ENCODE measurements around the gene CEL.
"Not testable (repeated sequence)": the region's sequence is repeated elsewhere in the genome, so short reads cannot be mapped to it uniquely, and the experiment has no call there.

Gene CEL

GRCh38 chr9:133061764-133062145 lies at the start of gene CEL:
TSS of gene CEL (plus strand) at chr9:133061981. CDS start at chr9:133062003, 22 bp downstream.
- not testable (repeated sequence) for DNase-seq (ENCODE audit: extremely low read depth, low read depth)

DNA sequence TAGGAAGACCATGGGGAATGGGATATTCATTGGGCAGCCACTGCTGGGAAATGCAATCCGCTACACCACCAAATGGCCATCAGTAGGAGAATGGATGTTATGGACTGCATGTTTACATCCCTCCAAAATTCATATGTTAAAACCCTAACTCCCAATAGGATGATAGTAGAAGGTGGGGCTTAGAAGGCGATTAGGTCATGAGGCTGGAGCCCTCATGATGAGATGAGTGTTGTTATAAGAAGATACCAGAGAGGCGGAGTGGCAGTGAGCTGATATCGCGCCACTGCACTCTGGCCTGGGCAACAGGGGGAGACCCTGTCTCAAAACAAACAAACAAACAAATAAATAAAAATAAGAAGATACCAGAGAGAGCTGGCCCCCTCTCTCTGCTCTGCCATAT lies 47.1 kb upstream of the CEL start:
- no peak for DNase-seq (ENCODE audit: extremely low read depth, low read depth)
- TF ChIP-seq, protein P1, sequence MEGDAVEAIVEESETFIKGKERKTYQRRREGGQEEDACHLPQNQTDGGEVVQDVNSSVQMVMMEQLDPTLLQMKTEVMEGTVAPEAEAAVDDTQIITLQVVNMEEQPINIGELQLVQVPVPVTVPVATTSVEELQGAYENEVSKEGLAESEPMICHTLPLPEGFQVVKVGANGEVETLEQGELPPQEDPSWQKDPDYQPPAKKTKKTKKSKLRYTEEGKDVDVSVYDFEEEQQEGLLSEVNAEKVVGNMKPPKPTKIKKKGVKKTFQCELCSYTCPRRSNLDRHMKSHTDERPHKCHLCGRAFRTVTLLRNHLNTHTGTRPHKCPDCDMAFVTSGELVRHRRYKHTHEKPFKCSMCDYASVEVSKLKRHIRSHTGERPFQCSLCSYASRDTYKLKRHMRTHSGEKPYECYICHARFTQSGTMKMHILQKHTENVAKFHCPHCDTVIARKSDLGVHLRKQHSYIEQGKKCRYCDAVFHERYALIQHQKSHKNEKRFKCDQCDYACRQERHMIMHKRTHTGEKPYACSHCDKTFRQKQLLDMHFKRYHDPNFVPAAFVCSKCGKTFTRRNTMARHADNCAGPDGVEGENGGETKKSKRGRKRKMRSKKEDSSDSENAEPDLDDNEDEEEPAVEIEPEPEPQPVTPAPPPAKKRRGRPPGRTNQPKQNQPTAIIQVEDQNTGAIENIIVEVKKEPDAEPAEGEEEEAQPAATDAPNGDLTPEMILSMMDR (IDR thresholded peaks at IDR 0.05; ENCODE audit: low read depth, low read length): no peak

DNA sequence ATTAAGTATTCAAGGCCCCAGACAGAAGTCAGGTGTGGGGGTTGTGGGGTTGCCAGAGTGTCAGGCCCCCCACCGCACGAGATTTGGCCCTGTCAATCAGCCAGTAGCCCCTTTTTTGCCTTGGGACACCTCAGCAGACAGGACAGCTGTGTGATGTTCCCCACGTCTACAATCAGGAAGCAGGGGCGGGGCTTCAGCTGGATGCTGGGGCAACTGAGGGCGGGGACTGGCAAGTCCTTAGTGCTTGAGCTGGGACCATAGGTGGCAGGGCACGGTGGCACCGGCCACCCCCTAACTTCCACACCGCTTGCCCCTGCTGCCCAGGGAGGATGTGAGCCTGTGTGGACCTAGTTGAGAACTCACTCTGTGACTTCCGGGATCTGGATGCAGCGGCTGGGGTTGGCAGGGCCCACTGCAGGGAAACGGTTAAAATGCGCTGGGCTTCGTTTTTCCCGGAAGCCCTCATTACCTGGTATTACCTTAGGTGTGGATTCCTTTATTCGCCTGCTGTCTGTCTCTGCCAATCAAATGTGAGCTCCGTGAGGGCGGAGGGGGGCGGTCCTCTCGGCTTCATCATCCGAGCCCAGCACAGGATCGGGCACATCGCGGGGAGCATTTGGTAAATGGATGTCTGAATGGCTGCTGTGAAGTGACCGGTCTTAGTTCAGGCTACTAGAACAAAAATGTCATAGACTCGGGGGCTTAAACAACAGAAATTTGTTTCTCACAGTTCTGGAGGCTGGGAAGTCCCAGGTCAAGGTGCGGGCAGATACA lies 38.5 kb upstream of the CEL start:
- no peak for DNase-seq (ENCODE audit: extremely low read depth, low read depth)
- TF ChIP-seq, protein P1 (IDR thresholded peaks at IDR 0.05; ENCODE audit: low read depth, low read length): no peak

DNA sequence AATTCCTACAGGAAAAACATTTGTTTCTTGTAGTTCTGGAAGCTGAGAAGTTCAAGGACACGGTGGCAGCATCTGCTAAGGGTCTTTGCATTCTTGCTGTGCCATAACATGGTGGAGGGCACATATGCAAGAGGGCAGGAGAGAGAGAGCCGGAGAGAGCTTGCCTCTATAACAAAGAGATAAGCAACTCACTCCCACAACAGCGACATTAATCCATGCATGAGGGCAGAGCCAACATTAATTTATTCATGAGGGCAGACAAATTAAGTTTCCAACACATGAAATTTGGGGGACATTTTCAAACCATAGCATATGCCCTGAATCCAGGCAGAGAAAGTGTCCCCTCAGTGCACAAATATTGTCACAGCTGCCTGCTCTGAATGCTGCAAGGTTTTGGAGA lies 35.4 kb upstream of the CEL start:
- TF ChIP-seq, protein P1 (IDR thresholded peaks at IDR 0.05; ENCODE audit: low read depth, low read length): no peak
- DNase-seq (ENCODE audit: extremely low read depth, low read depth): no peak

DNA sequence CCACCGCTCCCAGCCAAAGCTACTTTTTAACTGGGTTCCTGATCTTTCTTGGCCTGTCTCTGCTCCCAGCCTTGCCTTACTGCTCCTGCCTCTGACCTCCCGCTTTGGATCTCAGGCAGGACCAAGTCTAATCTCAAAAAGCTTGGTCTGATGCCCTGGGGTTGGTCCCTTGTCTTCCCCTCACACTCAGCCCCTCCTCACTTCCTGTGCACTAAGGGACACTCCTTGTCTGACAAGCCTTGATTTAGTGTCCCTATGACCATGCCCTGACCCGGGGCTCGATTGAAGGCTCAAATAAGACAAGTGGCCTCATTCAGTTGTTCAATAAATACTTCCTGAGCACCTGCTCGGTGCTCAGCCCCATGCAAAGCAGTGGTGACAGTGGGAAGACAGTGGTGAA lies 34.6 kb upstream of the CEL start:
- DNase-seq (ENCODE audit: extremely low read depth, low read depth): no peak
- TF ChIP-seq, protein P1 (IDR thresholded peaks at IDR 0.05; ENCODE audit: low read depth, low read length): no peak

DNA sequence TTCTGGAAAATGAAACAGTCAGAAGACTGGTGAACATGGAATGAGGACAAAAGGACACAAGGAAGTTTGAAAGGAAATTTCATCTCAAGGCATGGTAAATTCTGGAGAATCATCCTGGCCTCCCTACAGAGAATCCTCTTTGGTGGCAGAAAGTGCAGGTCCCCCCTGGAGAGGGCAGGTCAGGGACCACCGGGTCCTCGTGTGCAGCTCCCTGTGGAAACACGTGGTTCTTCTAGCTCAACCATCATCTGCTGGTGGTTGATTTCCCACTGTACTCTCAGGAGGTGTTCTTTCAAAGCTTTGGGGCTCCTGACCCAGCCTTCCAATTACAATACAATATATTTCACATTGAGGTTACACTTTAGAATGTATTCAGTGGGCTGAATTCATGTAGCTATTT lies 33.6 kb upstream of the CEL start:
- DNase-seq (ENCODE audit: extremely low read depth, low read depth): no peak
- TF ChIP-seq, protein P1 (IDR thresholded peaks at IDR 0.05; ENCODE audit: low read depth, low read length): no peak

DNA sequence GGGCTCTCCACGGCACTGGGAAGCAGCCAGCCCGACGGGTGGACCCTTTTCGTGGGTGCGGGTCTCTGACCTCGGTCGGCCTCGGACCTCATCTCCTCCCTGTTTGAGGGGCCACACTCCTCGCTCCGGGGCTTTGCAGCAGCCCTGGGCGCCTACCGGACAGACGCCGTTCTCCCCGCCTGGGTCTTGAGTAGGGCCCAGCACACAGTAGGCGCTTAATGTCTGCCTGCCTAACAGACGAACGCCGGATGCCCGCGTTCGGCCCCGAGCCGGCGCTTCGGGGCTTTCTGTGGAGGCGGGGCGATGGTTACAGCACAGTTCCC lies 31.8 kb upstream of the CEL start:
- TF ChIP-seq, protein P1 (IDR thresholded peaks at IDR 0.05; ENCODE audit: low read depth, low read length): no peak
- DNase-seq (ENCODE audit: extremely low read depth, low read depth): no peak
